HG02970 (cell line): Measurements from ENCODE around the gene ATF6.

Experiments
- ATAC-seq: cut with Tn5 transposase; IDR thresholded peaks from one replicate; pipeline ENCODE4 v1.9.1; 2021; ENCODE audit warnings: mild to moderate bottlenecking, moderate library complexity, moderate number of reproducible peaks; ENCODE audit not compliant: unreplicated experiment, low FRiP score

ATF6 gene

DNA sequence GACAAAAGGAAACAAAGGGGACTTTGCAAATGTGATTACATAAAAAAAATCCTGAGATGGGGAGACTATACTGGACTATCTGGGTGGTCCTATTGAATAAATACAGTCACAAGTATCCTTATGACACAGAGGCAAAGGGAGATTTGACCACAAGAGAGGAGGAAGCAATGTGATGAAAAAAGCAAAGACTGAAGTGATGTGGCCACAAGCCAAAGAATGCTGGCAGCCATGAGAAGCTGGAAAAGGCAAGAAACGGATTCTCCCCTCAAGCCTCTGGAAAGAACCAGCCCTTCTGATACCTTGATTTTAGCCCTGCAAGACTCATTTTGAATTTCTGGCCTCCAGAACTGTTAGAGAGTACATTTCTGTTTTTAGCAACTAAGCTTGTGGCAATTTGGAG is 221.2 kb downstream of the ATF6 start:
- no peak for ATAC-seq

DNA sequence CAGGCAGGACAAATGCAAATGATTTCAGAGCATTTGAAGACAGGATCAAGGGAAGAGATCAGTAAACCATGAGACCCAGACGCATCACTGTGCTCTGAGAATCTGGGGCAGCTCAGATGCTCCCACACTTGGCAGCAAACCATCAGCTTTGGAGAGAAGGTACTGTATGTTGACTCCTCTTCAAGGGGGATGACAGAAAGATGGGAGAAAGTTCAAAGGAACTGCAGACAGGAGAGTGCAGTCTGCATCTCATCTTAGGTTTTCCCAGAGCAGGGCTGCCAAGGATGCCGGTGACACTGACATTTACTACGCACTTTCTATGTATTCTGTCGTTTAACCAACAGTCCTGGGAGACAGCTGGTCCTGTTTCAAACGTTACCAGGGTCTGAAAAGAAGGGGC is 221.8 kb downstream of the ATF6 start:
- ATAC-seq, result no peak

DNA sequence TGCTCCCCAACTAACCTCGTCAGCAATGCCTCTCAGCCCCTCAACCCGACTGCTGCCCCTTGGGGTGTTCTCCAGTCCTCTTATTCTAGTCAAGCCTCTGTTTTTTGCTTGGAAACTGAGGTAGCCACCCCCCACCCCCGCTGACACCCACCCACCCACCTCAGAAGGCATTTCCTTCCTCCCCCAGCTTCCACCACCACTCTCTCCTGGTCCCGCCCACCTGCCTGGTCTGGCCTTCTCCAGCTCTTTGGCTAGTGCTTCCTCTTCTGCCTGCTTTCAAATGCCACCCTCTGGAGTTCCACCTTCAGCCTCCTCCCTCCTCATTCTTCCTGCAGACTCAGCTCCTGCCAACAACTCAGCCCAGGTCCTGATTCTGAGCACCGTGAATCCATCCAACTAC is 222.3 kb downstream of the ATF6 start:
- ATAC-seq, result no peak

DNA sequence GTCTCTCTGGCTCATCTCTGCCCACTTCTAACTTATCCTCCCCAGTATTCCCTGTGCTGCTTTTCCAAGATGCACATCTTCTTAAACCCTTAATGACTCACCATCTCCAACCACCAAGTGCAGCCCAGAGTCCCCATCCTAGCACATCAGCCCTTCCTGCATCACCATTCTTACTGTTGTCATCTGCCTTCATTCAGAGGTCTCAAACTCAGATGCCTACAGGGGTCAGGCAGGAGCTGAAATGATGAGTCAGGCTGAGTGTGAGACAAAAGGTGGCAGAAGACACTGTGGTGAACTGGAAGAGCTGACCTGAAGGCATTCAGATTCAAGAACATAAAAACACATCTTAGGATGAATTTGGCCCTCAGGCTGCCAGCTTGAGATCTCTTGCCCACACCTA is 223.0 kb downstream of the ATF6 start:
- ATAC-seq, result no peak

DNA sequence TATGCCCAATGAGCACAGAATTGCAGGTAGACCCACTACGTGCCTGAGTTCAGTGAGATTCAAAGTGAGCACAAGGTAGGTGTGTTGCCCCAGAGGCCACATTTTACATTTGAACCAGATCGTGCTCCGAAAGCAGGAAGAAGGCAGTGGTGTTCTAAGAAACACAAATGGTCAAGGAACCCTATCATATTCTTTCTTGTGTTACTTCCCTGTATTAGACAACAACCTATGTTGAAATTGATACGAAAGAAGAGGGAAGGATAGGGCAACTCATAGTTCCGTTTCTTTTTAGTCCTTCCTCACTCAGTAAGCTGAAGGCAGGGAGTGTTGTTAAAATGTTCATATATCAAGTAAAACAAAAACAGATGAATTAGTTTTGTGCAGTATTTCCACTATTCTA is 223.7 kb downstream of the ATF6 start:
- ATAC-seq, result no peak

DNA sequence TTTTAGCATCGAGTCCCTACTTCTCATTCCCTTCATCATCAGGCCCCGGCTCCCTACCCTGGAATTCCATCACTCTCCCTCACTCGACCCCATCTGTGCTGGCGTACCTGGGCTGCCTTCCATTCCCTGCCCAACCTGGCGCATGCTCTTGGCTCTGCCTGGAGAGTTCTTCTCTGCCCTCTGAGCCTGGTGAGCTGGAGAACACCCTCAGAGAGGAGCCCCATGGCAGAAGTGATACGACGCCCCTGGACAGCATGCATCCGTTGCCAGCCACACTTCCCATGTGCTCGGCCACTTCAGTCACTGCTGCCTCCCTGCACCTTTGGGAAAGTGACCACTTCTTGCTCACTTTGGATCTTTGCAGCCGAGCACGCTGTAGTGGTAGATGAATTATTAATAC is 227.5 kb downstream of the ATF6 start:
- ATAC-seq, result no peak

DNA sequence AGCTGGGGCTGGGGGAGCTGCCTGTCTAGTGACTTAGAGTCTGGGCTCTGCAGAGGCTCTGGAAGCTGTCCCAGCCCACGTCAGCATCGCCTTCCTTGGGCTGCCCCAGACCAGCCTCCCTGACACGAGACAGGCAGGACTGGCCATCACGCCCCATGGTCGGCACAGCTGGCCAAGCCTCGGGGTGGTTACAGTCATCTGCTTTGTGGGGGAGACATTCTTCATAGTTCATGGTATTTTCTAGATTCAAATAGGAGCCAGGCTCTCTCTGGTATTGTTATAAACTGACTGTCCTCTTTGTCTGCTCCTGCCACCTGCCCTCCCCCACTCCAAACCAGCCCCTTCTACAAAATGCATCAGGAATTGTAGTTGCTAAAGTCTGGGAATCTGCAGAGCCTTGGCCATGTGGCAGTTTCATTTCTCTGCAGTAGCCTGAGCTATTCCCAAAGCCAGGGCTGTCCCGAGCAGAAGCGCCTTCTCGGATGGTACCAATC is 228.1 kb downstream of the ATF6 start:
- no peak for ATAC-seq

DNA sequence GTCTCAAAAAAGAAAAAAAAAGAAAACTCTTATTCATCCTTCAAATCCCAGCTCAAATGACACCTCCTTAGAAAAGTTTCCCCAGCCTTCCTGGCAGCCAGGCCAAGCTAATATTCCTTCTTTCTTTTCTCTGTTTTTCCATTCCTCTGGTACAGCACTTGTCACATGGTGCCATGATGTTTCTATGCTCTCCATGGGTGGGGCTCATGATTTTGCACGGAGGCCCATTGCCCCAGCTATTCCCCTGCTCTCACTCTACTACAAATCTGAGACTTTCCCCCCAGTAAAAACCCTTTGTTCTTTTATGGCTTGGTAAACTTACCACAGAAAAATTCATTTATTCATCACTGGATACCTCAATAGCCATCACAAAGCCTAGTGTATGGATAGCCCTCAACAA is 231.0 kb downstream of the ATF6 start:
- ATAC-seq, result no peak

DNA sequence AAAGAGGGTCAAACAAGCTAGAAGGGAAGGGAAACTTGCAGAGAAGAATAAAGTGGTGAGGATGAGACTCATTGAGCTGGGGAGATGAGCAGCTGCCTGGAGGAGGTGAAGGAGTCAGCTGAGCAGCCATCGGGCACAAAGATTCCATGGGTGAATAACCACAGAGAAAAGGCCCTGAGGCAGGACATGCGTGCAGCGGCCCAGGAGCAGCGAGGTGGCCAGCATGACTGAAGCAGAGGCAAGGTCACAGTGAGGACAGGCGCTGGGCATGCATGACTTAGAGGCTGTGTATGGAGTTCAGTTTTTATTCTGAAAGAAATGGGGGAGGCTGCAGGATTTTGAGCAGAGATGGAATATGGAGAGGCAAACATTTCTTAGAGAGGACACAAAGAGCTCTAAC is 232.7 kb downstream of the ATF6 start:
- ATAC-seq, result no peak

DNA sequence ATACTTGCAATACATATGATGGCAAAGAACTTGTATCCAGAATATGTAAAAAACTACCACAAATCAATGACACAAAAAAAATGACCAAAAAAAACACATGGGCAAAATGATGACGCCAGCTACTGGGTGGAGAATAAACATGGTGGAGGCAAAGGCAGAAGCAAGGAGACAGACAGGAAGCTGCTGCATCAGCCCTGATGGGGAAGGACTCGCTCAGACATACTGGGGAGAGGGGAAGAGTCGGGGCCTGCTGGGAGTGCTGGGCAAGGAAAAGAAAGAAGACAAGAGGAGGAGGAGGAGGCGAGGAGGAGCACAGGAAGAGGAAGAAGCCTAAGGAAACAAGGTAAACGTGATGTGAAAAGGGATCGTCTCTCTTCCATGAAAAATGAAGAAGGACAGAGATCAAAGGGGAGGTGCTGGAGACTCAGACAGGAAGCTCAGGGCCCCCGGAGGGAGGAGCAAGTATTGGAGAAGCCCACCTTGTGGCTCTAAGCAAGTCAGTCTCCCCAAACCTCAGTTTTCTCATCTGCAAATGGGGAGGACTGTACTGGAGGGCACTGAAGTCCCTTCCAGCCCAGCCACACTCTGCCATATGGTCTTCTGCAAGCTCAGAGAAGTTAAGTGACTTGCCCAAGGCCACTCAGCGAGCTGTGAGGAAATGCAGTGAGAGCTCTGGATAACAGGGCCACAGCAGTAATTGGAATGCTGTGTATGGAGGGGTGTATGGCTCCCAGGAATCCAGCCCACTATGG is 233.4 kb downstream of the ATF6 start:
- no peak for ATAC-seq

DNA sequence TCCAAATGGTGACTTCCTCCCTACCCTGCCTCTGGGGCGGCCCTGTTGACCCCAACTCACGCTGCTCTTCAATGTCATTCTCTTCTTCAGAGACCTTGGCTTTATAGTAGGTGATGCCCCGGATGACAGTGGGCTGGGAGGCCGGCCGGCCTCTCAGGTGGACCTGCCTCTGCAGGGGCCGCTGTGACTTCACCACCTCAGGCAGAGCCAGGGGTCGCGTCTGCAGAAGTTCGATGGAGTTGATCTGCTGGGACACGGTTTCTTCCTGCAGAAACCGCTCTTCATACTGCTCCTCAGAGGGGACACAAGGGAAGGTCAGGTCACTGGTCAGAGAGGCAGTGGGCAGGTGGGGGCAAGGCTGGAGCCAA is 233.9 kb downstream of the ATF6 start:
- no peak for ATAC-seq

DNA sequence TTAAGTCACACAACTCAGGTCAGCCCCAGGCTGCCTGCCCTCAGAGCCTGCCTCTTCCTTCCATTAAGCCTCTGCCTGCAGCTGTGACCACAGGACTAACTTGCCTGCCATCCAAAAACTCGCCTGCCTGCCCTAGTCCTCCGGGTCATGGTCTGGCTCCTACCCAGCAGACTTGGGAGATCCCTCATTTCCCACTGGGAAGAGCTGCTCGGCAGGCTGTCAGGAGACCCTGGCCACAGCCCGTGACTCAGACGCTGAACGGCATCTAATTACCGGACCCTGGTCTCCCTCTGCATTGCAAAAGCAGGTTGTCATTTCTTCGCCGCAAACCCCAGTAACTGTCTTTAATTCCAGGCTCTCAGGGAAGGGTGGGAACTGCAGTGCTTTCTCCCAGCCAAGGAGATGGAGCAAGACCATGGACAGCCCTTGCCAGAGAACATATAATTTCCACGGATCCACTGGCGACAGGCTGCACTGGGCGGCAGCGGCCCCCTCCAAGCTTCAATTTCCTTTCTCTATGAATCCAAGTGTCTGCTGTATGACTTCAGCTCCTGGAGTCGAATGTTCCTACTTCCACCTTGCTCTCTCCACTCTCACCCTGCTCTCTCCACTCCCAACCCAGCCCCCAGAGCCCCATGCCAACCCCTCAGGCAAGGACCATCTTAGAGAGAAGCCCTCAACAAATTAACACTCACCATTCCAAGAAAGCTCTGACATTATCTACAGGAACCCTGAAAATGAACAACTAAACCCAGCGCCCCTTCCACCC is 237.1 kb downstream of the ATF6 start:
- no peak for ATAC-seq

DNA sequence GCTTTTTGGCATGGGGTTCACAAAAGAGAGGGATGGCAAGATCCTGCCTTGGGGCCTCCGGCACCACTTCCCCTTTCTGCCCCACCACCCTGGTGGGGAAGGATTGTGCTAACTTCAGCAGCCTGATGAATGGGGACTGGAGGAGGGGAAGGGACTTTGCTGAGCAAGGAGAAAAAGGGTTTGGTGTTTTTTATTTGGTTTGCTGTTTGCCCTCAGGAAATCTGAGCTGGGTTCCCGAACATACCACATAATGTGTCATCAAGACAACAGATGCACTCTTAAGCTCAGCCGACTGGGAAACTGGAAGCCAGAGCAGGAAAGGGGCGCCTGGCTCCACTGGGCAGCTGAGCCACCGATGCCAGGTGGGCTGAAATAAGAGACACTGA is 237.7 kb downstream of the ATF6 start:
- ATAC-seq, result no peak

DNA sequence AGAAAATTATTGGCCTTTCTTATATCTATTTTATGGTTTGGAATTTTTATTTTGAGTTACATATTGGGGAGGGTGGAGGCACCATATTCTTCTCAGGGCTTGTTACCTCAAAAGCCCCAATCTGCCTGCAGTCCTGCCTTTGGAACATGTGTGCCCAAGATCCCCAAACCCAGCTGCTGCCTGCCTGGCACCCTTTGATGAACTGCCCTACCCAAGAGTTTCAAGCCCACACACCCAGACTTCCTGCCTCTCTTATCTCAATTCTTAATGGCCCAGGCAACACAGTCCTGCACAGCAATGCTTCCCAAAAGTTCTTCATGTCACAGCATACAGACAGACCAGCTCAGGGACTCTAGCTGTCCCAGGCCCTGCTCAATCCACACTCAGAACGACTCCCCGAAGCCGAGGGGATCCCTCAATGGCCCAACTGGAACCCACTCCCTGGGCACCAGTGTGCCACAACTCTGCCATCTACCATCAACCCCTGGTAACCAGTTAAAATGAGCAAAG is 238.4 kb downstream of the ATF6 start:
- ATAC-seq, result no peak

DNA sequence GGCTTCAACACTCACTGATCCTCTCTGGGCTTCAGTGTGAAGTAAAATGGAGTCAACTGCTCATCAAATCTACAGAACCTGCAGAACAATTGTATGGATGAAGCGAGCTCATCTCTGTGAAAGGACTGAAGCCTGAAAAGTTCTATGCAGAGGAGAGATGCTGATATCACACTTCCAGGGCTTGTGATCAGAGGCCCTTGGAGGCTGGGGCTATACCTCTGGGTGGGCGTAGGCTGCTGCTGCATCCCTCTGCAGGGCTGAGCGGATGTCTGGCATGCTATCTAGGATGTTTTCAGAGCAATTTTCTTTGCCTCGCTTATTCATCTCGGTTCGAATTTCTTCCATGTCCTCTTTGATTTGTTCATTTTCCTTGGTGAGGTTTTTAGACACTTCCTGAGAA is 240.0 kb downstream of the ATF6 start:
- ATAC-seq, result no peak

DNA sequence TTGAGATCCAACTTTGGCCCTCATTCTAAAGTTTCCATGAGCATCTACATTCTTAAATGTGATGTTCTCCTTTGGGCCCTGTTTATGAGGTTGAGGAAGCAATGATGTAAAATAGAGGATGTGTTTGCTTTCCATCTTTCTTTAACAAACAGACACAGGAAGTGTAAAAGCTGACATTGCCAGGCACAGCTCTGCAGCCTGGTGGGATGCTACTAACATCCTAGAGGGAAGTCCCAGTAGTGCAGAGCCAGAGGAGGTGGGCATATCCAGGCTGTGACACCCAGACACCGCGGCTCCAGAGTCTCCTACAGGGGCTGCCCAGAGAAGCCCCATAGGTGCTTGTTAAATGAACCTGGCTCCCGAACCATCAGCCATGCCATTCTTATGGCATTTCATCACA is 241.3 kb downstream of the ATF6 start:
- no peak for ATAC-seq

DNA sequence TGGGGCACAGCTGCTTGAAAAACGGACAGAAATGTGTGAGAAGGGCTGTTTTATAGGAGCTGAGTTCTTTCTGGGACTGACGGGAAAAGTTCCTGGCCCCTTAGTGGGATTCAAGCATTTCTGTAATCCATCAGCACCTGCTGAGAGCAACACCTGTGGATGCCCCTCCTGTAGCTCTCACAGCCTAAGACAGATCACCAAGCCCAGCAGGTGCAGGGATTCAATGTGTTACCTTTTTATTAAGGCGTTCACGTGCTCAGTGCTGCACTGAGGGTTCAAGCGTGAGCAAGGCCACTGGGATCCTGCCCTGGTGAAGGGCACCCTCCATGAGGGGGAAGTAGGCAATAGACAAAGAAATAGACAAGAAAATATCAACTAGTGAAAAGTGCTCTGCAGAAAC is 242.7 kb downstream of the ATF6 start:
- no peak for ATAC-seq

DNA sequence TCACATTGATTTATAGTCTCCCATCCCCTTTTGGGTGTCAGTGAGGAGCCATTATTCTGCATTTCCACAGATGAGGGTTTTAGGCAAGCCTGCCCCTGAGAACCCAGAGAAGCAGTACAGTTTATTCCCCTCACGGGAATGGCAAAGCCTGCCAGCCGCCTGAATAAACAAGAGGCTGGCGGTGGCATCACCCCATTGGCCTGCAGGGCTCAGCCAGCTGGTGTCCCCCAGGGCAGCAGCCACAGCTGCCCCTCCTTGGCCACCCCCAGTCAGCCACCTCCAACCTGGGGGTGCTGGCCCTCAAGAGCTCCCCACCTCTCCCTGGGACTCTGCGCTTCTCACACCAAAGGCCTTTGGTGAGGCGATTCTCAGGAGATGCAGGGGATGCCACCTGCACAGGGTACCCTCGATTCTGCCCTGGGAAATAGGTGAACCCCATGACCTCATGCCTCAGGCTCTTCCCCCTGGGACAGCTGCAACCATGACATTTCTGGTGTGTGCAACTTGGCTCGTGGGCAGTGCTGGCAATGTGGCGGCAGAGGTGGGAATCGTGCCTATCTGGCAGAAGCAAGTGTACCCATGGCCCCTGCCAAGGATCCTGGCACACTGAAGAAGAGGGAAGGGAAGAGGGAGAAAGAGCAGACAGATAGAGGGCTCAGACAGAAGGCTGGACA is 243.5 kb downstream of the ATF6 start:
- ATAC-seq, result no peak

DNA sequence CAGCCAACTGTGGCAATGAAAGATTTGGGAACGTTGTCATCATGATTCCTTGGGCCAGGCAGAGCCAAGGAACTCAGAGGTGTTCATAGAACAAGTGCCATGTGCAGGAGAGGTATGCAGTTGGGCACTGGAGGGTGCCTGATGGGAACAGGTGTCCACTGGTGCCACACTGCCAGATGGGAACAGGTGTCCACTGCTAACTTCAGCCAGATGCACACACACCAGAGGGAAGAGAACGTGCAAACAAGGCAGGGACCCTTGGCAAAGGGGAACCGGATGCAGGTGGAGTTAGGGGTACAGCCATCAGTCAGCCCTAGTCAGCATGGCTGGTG is 244.0 kb downstream of the ATF6 start:
- ATAC-seq, result no peak

DNA sequence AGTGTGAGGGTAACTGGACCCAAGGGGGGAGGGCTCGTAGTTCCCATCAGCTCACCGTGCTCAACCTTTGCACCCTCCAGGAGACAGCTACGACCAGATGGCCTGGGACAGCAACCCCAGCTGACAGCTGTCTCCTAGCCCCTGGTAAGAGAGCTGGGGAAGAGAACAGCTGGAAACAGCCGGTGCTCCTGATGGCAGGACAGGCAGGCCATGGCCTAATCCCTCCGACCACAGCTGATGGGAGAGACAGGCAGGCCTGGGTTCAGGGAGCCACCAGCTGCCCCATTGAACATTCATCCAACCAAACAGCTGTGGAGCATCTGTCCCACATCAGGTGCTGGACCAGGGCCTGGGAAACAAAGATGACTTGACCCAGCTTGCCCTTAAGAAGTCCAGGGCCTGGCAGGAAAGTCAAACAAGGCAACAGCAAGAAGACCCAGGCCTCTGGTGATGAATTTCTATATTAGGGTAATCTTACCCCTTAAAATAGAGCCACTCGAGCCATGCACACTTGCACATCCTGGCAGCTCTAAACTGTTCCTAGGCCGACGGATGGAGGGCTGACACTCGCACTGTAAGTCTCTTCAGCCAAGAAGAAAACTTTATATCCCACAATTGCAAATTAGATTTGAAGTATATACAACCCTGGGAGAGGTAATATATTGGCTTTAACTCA is 245.4 kb downstream of the ATF6 start:
- no peak for ATAC-seq

DNA sequence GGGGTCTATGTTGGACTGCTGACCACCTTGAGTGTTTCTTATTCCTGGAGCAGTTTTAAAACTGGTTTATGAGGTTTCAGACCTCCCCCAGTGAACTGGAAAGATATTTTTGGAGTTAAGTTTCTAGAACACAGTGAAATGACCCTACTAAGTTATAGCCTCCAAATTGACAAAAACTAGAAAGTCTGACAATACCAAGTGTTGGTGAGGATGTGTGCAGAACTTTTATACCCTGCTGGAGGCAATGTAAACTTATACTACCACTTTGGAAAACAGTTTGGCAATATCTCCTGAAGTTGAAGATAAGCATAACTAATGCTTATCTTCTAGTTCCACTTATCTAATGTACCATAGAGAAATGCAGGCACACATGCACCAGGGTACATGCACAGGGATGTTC is 247.2 kb downstream of the ATF6 start:
- no peak for ATAC-seq
